CD4-positive, alpha-beta T cell treated with Interferon alpha-2 for 1 hour (primary cell): Measurements from ENCODE around the gene SPATS2L.

Experiments used
- DNase-seq, 2 donors: peaks; one replicate each; pipeline ENCODE4 v3.0.0-alpha.2; 2020 to 2022

SPATS2L gene

DNA sequence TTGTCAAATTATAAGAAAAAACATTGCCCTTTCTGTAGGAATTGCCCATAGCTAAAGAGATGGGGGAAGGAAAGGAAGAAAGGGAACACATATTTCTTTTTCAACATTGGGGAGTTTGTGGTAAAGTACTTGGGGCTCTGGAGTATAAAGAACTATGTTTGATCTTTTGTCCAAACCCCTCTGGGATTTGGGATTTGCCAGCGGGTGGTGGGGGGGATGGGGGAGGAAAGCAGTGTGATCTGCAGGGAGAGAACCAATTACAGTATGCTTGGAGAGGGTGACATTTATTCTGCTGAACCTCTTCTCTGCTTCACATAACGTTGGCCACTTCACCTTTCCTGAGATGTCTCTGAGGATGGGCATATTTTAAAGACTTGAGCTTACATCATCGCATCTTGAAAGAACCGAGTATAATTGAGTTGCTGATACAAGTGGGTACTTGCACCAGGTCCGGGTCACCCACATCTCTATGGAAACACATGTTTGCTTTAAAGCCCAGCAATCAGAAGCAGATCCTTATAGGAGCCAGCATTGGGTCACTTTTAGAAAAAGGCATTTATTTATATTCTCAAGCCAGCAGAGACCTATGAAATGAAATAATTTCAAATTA, 73.1 kb downstream of the SPATS2L start:
- no peak for DNase-seq

DNA sequence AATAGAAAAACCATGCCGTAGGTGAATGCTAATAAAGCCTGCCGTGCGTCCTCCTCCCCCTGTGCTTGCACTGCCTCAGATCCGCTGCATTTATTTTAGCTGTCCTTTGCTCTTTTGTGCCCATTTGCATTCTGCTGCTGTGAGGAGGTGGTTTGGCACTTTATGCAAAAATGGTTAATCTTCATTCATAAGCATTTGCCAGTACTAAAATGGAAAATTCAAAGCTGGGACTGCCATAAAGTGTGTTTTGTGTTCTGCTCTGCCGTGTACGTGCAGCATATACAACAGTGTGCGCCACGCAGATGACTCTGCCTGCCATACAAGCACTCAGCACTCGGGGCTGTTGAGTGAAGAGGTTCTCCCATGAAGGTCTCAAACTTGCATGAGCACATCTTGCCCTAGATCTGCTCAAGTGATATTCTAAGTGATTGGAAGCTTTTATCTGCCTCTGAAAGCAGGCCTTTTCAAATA, 73.6 kb downstream of the SPATS2L start:
- peak in 1 of 2 donors; percentile 22 for DNase-seq

DNA sequence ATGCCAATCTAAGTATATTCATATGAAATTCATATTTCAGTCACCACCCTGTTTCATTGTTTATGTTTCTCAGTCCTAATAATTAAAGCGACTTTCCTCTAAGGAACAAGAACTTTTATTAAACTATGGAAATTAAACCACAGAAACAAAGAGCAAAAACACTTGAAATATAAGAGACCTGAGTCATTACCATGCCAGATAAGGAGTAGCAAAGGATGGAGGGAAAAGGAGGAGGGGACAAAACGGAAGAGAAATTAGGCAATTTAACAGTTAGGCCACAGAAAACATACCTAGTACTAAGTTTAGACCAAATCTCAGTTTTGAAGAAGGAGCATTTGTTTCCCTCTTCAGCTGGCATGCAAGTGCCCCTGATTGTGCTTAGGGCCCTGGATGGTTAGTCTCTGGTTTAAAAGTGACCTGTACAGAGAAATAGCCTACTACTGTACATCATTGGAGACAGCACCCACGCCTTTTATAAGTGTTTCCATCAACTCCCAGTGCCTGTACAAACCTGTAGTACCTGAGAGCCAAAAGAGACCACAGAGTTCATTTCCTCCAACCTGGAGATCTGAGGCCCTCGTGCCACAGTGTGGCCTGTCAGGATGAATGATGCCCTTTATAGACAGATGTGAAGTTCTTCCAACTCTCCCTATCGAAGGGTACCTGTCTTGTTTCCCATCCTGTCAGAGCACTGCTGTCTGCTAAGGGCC, 74.5 kb downstream of the SPATS2L start:
- DNase-seq, result no peak

DNA sequence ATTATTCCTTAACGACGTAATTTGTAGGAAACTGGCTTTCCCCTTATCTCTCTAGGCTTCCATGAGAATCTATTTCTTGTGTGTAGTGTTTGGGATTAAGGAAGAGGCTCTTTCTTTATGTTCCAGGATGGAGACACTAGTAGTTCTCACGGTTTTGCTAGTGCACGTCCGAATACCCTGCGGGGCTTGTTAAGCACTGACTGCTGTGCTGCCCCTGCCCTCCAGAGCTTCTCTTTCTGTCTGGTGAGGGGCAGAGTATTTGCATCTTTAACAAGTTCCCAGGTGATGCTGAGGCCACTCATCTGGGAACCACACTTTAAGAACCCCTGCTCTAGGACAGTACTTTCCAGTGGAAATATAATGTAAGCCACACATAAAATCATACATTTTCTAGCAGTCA, 76.4 kb downstream of the SPATS2L start:
- peak in 1 of 2 donors; percentile 20 for DNase-seq

DNA sequence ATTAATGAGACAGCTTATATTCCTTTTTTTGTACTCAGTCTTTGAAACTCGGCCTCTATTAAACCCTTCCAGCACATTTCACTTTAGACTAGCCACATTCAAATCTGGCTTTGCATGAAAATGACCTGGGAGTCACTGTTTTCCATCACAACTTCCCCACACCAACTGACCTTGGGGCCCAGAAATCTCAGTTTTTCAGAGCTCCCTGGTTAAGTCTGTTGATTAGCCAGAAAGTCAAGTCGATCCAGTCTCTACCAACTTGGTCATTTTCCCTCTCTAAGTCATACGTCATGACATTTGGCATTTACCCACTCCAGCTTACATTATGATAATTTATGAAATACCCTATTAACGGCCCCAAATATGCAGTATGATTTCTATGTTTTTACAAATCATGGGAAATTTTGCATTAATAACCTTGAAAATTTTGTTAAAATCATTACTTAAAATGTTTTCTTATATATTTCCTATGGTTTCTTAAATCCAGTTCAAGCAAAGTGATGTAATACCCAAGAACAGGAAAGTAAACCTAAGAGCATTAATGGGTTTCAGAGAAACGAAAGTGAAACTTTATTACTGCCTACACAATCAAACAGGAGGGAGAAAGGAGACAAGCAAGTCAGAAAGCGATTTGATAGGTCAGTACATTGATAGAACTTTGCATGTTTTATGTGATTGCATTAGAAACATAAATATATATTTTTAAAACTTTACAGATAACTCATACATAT, 77.1 kb downstream of the SPATS2L start:
- DNase-seq, result peak in 1 of 2 donors; percentile 93

DNA sequence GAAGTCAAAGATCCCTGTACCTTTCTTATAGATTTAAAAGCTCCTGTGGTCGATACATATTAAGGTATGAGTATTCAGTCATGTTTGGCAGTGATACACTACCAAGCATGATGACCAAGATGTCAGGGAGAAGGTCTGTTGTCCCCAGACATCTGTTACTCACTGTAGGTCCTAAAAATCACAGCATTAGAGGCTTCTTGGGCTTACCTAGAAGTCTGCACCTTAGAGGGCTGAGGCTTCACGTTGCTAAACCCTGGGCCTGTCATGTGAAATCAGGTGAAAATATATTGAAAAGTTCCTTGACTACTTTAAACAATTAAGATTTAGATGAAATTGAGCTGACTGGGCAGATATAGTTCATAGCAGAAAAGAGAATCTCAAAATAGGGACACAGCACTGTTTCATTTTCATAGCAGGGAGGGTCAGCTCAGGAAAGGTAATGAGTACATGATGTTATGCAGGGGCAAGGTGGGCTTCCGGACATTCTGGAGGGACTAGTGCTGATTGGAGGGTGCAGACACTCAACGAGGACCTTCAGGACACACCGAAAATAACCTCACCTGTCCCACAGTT, 78.7 kb downstream of the SPATS2L start:
- DNase-seq, result no peak

DNA sequence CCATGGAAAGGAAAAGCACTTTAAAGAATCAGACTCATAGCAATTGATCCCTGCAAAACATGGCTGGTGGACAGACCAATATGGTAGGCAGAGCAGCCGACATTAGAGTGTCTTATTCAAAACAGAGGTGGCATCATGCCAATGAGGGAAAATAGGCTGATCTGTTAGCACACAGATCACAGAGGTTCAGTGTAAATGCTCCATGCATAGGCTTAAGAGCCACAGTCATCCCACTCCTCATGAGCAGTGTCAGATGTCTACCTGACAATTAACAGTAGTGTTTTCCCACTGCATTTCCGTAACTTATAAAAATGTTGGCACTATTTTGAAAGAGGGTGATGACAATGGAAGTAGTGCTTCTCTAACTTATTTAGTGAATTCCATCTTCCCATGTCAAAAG, 86.7 kb downstream of the SPATS2L start:
- no peak for DNase-seq

DNA sequence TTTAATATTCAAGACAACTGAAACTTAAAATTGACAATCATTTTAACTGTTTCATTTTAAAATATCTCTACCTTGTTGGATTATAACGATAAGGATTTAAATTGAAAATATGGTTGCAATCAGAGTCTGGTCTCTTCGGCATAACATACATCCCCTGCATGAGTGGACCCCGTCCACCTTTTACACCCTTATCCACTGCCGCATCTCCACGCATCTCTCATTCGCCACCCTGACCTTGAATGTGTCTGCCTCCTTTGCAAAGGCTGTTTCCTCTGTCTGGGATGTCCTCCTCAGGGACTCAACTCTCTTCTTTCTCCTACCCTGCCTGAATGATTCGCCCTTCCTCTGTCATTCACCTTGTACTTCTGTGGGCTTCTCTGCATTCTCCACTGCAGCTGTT, 87.6 kb downstream of the SPATS2L start:
- no peak for DNase-seq

DNA sequence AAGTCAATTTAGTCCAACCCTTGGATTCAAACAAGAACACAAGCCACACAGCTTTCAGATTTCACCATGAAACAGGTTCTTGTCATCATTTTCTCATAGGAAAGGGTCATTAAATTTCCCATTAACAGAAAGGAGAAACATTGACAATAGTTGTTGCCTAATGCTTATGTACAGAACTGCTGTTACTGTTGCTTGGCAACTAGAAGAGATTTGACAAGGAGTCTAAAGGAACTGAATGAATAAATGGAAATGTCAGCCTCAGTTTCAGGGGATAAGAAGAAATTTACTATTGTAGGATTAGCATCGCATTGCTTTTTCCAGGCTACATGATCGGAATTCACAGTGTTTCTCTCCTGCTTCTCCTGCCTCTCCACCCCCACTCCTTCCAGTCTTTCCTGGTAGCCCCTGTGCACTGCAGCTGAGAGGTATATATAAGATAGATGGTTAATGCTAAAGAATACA, 90.3 kb downstream of the SPATS2L start:
- no peak for DNase-seq

DNA sequence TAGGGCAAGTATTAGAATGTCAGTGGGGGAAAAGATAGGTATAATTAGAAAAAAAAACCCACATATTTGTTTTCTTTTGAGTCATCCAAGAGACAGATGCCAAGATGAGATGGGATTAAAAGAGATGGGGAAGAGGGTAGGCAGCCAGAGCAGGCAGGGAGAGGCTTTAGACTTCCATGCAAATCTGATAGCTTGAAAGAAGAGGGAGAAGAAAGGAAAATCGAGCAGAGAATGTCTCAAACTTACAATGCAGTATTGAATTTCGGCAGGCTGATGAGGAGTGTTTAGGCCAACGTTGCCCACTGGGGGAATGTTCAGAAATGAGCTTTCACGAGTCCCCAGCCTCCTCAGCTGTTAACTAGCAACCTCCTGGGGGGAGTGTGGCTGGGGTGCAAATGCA, 91.3 kb downstream of the SPATS2L start:
- DNase-seq, result no peak

DNA sequence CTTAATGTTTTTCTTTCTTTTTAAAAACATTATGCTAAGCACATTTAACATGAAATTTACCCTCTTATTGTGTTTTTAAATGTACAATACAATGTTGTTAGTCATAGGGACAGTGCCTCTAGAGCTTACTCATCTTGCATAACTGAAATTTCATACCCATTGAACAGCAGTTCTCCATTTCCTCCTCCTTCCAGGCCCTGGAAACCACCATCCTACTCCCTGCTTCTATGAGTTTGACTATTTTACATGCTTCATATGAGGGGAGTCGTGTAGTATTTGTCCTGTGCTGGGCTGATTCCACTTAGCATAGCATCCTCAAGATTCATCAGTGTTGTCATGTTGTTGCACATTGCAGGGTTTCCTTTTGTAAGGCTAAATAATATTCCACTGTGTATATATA, 92.6 kb downstream of the SPATS2L start:
- no peak for DNase-seq

DNA sequence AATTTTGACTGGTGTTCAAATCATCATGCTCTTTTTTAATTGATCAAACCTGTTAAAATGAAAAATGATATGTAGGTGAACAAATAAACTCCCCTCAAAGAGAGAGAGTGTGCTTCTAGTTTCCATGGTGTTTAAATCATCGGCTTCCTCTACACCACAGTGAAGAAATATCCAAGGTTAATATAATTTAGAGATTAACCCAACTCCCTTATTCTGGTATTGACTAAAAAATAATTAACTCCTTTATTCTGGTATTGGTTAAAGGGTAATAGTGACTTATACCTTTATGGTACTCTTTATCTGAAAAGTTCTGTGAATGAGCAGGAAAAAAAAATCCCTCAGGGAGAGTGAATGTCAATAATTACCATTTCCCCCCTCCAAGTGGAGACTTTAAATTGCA, 93.1 kb downstream of the SPATS2L start:
- DNase-seq, result no peak

DNA sequence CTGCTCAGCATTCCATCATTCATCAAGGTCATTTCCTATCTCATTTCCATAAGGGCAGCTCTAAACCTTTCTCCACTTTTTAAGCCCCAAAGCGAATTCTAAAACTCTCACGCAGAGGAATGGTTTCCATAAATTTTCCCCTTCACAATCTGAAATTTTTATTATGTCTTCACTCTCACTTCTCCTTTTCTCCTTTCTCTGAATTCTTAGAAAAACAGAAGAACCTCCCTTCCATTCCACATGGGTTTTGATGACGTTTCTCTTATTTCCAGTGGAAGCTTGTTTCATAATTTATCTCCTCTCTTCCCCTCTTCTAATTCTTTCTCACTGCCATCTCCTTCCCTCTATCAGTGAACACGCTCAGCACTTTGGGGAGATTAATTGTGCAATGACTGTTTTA, 97.3 kb downstream of the SPATS2L start:
- no peak for DNase-seq

DNA sequence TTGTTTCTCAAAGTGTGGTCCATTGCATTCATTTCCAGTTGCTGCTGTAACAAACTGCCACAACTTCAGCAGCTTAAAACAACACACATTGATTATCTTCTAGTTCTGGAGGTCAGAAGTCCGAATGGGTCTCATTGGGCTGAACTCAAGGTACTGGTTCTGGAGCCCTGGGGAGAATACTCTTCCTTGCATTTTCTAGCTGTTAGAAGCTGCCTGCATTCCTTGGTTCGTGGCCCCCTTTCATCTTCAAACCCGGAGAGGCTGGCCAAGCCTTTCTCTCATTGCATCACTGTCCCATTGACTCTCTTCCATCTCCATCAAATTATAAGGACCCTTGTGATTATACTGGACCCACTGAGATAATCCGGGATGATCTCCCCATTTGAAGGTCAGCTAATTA, 98.1 kb downstream of the SPATS2L start:
- no peak for DNase-seq

DNA sequence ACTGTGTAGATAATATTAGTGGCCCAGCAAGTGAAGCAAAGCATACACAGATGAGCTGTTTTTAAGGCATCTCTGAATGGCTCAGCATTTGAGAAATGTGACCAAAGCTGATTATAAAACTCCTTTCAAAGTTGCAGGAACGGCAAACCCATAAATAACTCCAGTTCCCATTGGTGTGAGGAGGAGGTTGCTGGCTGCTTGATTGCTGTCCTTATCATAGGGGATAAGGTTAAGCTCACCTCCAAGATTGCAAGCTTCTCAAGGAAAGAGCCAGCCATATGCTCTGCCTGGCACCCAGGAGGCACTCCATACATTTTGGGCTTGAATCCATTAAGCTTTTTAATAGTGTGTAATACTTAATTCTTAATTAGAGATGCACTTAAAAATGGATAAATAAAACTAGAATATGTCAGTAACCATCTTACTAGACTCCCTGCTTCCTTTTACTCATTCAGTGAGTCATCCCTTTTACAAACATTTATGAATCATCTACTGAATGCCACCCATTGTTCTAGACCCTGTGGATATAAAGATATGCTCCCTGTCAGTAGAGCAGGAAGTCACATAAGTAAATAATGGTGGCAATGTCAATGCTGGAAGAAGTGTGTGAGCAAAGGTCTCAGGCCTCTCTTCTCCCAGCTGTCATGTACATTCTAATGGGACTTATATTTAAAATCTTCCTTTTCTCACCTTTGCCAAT, 99.3 kb downstream of the SPATS2L start:
- no peak for DNase-seq

DNA sequence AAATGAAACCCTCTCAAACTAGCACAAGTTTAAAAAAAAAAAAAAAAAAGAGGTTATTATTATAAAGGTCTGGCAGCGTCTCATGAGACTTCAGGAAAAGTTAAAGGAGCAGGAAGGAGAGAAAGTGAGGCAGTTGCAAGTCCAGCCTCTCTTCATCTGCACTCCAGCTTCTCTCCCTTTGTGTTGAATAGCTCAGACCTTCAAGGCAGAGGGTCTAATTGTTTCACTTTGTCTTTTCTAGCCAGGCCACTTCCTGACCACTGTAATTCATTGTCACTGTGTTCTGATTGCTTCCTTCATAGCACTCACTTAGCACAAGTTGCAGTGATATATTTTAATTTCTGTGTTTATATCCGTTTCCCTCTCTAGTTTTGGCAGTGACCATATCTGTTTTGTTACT, 99.9 kb downstream of the SPATS2L start:
- DNase-seq, result no peak

DNA sequence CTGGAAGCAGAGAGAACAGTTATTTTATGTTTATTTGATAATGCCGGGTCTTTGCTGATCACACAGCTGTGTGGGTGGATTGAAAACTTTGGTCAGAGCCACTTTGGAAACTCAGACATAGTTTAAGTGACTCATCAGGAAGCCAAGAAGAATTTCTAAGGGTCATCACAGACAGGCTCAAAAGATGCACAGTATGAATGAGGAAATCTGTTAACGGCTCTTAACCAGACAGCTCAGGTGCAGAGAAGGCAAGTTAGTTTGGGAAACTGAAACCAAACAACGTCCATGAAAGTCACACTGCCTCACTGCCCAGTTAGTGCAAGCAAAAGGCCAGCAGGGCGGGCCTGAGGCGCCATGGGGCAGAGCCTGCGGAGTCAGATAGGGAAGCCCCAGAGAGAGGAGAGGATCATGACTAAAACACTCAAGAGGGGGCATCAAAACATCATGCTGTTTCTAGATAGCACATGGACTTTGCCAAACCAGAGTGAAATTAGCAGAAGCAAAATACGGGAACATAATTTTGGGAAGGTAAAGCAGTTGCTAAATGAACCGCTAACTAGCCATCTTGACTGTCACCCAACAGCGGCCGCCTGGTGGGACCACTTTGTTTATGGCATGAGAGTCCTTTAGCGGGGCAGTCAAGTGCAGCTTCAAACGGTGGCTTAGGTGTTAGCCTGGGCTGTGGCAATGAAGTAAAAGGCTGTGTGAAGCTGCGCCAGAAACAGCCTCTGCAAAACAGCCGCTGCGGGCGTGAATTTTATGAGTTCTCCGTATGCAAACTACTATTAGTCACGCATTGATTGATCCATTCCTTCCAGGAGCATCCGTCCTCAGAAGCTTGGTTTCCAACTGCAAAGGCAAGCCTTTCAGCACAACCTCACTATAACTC, 102.2 kb downstream of the SPATS2L start:
- no peak for DNase-seq

DNA sequence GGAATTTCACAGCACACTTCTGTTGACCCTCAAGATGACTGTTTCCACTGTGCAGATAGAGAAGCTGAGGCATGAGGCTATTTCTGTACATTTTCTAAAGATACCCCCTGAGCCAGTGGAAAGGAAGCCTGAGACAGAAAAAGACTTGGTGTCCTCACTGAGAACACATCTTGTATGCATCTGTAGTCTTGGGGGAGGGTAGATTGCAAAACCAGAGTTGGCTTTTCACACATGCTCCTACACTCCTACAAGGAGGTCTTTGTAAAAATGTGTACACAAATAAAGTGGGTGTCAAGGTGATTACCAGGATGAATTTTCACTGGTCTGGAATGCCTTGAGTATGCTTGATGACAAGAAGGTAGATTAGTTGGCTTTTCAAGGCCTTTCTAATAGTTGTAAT, 105.3 kb downstream of the SPATS2L start:
- no peak for DNase-seq

DNA sequence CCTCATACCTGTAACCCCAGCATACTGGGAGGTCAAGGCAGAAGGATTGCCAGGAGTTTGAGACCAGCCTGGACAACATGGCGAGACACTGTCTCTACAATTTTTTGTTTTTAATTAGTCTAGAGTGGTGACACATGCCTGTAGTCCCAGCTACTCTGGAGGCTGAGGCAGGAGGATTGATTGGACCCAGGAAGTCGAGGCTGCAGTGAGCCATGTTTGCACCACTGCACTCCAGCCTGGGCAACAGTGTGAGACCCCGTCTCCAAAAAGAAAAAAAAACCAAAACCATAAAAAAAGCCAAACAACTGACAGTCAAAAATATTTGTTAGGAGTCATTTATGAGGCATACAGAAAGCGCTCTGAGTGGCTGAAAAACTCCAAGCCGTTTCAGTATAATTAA, 107.9 kb downstream of the SPATS2L start:
- DNase-seq, result no peak

DNA sequence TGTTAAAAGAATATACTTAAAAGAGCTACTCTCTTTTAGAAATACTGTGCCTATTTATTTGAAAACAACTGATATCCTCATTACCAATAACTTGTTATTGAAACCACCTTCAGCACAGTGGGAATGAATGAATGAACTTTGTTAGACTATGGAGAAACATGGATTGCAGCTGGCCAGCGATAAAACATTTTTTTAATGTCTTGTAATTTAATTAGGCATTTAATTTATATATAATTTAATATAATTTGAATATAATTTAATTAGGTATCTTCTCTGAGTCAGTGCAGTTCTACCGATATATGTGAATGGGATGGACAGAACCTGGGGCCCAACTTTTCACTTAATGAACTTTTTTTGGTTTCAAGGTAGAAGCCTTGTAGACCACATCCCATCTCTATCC, 109.0 kb downstream of the SPATS2L start:
- DNase-seq, result no peak

DNA sequence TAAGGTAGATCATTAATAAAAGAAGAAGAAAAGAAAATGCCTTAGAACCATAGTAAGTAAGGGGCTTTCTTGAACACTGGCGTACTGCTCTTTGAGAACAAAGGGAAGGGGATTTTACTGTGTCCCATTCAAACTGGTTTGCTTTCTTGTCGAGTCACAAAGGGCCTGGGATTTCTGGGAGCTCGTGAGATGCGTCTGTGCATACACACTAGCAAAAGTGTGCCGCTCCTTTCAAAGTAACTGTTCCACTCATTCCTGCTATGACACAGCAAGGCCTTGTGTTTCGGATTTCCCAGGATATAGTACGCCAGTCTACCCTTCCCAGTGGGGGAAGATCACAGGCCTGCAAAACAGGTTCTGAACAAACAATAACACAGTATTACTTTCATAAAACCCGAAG, 110.4 kb downstream of the SPATS2L start:
- no peak for DNase-seq

DNA sequence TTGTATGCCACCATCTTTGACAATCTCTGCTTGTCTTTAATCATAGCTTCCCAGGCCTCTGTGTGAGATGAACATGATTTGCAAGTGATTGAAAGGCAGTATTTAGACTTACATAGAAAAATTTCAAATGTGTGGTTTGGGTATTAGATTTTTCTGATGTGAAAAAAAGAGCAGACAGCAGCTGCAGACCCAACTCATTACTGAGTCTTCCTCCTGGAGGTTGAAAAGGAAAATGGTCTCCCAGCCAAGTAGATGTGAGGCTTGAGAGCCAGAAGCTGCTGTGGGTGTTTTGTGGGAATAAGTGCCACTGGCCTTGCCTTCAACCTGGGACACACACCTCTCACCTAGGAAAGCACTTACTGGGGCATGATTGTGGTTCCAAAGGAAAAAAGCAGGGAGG, 110.9 kb downstream of the SPATS2L start:
- DNase-seq, result no peak
